AG09309 (cell line): ENCODE results near the gene JMJD1C.
"Not testable (repeated sequence)": the region's sequence is repeated elsewhere in the genome, so short reads cannot be mapped to it uniquely, and the experiment has no call there.

Experiments used
- DNase-seq: peaks from one replicate; pipeline ENCODE4 v3.0.0-alpha.2; 2010; ENCODE audit warnings: low read depth
- H3K4me3 ChIP-seq: 2 replicates; pipeline ENCODE4 v1.5.1; 2011; ENCODE audit warnings: mild to moderate bottlenecking, low read depth, low read length, moderate library complexity; ENCODE audit not compliant: control insufficient read depth
- CTCF ChIP-seq: IDR thresholded peaks from 2 replicates; pipeline ENCODE4 v1.5.1; 2011; ENCODE audit warnings: mild to moderate bottlenecking, low read depth, low read length, inconsistent platforms; ENCODE audit not compliant: insufficient read depth, control insufficient read depth; ENCODE audit errors: missing control alignments

JMJD1C gene

DNA sequence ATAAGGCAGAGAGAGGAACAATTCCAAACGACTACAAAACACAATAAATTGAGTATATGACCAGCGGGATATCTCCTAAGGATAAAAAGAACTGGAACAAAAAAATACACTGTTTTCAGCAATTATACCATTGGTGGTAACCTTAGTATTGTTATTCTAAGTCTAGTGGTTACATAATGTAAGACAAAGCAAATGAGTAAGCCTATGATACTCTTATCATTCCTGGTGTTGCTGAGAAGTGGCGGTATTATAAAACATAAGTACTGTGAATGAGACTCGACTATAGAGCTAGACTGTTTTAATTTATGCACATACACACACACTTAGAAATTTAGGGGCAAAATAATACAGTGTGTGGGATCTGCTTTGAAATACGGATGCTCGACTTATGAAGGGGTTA is 225.0 kb downstream of the JMJD1C start:
- H3K4me3 ChIP-seq, result no peak overlapping the region
- DNase-seq, result no peak
- no peak for TF ChIP-seq CTCF

DNA sequence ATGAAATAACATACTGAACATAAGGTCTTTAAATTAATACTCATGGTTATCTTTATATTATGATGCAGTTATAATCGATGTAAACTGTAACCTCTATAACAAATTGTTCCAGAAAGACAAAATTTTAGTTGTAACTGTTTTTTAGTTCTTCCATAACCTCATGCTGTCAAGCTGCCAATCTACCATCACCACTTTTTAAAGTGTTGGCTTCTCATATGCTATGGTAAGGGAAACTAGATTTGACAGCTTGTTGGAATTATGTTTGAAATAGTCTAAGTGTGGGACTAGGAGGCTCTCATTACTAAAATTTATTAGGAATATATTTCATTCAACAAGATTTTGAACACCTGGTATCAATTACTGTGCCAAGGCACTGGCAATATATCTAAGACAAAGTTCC is 227.3 kb downstream of the JMJD1C start:
- no peak overlapping the region for H3K4me3 ChIP-seq
- no peak for DNase-seq
- no peak for TF ChIP-seq CTCF

- H3K4me3 ChIP-seq, result no peak overlapping the region
- TF ChIP-seq CTCF, result no peak
- no peak for DNase-seq
These were observed 228.4 kb downstream of the JMJD1C start for GRCh38 chr10:63237396-63237795.

DNA sequence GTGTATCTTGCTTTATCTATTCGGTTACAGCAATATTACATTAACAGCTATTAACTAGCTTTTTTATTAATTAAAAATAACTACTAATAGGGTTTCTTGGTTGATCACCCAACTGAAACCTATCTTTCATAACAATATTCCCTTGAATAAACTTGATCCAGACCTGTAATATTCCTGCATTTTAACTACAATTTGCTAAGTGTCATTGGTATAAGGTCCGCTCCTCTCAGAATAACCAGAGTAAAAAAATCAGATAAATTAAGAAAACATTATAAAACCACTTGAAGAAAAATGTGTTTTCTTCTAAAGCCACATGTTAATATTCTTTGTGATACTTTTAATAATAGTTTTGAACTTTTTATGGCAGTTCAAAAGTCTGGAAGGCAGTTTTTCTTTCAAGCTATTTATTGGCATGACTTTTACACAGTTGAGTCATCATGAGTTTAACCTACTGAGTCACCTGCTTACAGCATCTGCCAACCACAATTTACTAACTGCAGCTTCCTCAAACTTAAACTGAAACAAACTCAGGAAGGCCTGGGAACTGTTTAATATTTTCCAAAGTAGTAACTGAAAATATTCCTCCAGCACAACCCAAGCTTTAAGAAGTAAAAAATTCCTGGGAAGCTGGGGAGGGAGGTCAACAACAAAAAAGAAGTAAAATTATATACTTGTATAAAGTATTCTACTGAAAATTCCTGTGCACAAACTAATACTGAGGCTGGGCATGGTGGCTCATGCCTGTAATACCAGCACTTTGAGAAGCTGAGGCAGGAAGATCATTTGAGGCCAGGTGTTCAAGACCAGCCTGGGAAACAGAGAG is 229.5 kb downstream of the JMJD1C start:
- peak; percentile 82 for DNase-seq
- no peak overlapping the region for H3K4me3 ChIP-seq

DNA sequence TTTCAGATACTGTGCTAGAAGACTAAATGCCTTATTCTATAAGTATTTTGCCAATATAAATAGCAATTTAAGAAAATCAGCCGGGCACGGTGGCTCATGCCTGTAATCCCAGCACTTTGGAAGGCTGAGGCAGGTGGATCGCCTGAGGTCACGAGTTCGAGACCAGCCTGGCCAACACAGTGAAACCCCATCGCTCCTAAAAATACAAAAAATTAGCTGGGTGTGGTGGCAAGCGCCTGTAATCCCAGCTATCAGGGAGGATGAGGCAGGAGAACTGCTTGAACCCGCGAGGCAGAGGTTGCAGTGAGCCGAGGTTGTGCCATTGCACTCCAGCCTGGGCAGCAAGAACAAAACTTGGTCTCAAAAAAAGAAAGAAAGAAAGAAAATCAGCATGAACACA is 230.6 kb downstream of the JMJD1C start:
- not testable (repeated sequence) for H3K4me3 ChIP-seq

More for the DNA sequence above, 229.5 kb downstream of the JMJD1C start:
- TF ChIP-seq CTCF, result no peak

DNA sequence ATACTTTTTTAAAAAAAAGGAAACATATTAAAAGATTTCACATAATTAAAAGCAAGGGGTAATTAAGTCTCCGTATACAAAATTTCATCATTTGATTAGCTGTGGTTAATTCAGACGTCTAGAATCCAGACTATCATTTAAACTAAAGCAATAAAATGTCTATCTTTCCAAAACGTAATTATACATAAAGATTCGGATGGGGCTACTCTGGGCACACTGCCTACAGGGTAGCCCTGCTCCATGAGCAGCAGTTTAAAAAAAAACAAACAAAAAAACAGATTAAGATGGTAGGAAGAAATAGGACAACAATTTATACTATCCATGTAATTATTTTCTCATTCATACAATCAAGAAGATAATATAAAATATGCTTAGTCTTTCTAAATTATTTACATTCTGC is 236.6 kb downstream of the JMJD1C start:
- TF ChIP-seq CTCF, result no peak
- H3K4me3 ChIP-seq, result no peak overlapping the region
- DNase-seq, result no peak

More for the DNA sequence above, 230.6 kb downstream of the JMJD1C start:
- DNase-seq, result not testable (repeated sequence)

DNA sequence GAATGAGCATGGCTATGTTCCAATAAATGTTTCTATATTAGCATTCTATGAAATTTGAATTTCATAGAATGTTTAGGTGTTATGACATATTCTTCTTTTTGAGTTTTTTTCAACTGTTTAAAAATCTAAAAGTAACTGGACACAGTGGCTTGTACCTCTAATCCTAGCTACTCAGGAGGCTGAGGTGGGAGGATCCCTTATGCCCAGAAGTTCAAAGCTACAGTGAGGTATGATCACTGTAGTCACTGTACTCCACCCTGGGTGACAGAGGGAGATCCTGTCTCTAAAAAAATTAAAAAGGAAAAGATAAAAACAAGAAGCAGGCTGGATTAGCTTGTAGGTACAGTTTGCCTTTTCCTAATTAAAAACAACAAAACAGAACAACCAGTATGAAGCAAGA is 237.5 kb downstream of the JMJD1C start:
- H3K4me3 ChIP-seq, result no peak overlapping the region
- no peak for TF ChIP-seq CTCF
- no peak for DNase-seq
